HL-60 (cell line): ENCODE results near the gene L3MBTL2.

Experiments
- GABPA ChIP-seq: IDR thresholded peaks from 2 replicates; pipeline ENCODE4 v1.6.1; 2012; ENCODE audit warnings: low read depth
- POLR2AphosphoS5 ChIP-seq: IDR thresholded peaks from 2 replicates; pipeline ENCODE4 v1.6.1; 2012; ENCODE audit warnings: low read depth
- TF ChIP-seq, protein P1 (sequence below): IDR thresholded peaks from one replicate; pipeline ENCODE4 v1.5.1; 2011; ENCODE audit warnings: low read length, control low read depth, inconsistent platforms; ENCODE audit not compliant: insufficient read depth
- TF ChIP-seq, protein P2 (sequence below): IDR thresholded peaks from 2 replicates; pipeline ENCODE4 v1.6.1; 2012; ENCODE audit warnings: low read depth; ENCODE audit not compliant: insufficient replicate concordance

DNA sequence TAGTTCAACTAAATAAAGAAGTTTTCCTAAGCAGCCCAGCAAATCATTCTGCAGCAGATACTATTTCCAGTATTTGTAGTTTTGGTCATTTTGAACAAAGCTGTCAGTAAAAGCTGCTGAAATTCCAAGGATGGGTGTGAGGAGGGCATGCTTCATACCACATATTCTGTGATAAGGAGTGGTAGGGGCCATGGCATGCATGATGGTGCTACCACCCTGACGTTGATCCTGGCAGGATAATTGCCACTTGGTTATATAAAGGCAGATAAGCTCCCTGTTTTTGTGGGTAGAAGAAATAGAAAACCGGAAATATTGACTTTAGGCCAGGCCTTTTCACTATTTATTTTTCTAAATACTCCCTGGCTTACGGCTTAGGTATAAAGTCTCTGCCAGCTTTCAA lies 33.1 kb upstream of the L3MBTL2 start:
- TF ChIP-seq, protein P1, sequence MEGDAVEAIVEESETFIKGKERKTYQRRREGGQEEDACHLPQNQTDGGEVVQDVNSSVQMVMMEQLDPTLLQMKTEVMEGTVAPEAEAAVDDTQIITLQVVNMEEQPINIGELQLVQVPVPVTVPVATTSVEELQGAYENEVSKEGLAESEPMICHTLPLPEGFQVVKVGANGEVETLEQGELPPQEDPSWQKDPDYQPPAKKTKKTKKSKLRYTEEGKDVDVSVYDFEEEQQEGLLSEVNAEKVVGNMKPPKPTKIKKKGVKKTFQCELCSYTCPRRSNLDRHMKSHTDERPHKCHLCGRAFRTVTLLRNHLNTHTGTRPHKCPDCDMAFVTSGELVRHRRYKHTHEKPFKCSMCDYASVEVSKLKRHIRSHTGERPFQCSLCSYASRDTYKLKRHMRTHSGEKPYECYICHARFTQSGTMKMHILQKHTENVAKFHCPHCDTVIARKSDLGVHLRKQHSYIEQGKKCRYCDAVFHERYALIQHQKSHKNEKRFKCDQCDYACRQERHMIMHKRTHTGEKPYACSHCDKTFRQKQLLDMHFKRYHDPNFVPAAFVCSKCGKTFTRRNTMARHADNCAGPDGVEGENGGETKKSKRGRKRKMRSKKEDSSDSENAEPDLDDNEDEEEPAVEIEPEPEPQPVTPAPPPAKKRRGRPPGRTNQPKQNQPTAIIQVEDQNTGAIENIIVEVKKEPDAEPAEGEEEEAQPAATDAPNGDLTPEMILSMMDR = no peak
- TF ChIP-seq POLR2AphosphoS5 (no peak), GABPA (no peak)
- TF ChIP-seq, protein P2, sequence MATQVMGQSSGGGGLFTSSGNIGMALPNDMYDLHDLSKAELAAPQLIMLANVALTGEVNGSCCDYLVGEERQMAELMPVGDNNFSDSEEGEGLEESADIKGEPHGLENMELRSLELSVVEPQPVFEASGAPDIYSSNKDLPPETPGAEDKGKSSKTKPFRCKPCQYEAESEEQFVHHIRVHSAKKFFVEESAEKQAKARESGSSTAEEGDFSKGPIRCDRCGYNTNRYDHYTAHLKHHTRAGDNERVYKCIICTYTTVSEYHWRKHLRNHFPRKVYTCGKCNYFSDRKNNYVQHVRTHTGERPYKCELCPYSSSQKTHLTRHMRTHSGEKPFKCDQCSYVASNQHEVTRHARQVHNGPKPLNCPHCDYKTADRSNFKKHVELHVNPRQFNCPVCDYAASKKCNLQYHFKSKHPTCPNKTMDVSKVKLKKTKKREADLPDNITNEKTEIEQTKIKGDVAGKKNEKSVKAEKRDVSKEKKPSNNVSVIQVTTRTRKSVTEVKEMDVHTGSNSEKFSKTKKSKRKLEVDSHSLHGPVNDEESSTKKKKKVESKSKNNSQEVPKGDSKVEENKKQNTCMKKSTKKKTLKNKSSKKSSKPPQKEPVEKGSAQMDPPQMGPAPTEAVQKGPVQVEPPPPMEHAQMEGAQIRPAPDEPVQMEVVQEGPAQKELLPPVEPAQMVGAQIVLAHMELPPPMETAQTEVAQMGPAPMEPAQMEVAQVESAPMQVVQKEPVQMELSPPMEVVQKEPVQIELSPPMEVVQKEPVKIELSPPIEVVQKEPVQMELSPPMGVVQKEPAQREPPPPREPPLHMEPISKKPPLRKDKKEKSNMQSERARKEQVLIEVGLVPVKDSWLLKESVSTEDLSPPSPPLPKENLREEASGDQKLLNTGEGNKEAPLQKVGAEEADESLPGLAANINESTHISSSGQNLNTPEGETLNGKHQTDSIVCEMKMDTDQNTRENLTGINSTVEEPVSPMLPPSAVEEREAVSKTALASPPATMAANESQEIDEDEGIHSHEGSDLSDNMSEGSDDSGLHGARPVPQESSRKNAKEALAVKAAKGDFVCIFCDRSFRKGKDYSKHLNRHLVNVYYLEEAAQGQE = no peak
